ENCODE measurements around the gene GLTPD2.
"Not testable (repeated sequence)": the region's sequence is repeated elsewhere in the genome, so short reads cannot be mapped to it uniquely, and the experiment has no call there.

GLTPD2 gene

DNA sequence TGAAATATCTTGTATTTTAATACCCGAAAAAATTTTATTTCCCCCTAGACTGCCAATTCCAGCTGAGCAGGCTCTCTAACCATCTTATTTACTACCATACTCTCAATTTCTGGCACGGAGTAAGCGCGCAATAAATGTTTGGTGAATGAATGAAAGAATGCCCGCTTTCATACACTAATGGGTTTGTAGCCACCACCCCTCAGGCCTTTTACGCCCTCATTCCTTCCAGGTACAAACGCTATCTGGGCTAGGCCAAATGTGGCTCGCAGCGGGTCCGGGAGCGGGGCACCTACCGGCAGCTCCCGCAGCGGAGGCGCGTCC is 17.7 kb downstream of the GLTPD2 start:
- DNase-seq = peak; percentile 29
- in situ Hi-C loops (cut with MboI; ENCODE audit: low pct_unique_long_range_greater_than_20kb, low sequenced_read_pairs) = no loop called here

- in situ Hi-C loops (cut with MboI; ENCODE audit: low pct_unique_long_range_greater_than_20kb, low sequenced_read_pairs) = no loop called here
- peak; percentile 49 for DNase-seq
These were observed 18.2 kb downstream of the GLTPD2 start, which contains the start of gene PLD2 for GRCh38 chr17:4806777-4807604. TSS of gene PLD2 (plus strand) at chr17:4807152. CDS start at chr17:4807773, 621 bp downstream.

DNA sequence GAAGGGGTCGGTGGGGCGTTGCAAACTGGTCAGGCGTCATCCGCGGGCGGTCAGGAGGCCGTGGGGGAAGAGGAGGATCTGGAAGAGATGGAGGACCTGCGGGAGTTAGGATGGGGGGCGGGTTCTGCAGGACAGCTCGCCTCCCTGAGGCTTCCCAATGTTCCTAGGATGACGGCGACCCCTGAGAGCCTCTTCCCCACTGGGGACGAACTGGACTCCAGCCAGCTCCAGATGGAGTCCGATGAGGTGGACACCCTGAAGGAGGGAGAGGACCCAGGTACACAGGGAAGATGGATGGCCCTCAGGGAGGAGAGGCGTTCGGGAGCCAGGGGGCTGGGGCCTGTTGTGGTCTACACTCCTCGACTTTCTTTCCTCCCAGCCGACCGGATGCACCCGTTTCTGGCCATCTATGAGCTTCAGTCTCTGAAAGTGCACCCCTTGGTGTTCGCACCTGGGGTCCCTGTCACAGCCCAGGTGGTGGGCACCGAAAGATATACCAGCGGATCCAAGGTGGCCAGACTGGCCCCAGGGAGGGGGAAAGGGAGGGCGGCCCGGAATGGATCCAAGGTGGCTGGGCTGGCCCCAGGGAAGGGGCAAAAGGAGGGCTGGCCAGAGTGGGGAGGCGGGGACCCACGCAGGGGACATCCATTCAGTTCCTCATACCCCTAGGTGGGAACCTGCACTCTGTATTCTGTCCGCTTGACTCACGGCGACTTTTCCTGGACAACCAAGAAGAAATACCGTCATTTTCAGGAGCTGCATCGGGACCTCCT is 19.0 kb downstream of the GLTPD2 start:
- in situ Hi-C loops (cut with MboI; ENCODE audit: low pct_unique_long_range_greater_than_20kb, low sequenced_read_pairs) = no loop called here
- no peak for DNase-seq

GRCh38 chr17:4808378-4808767 is 19.6 kb downstream of the GLTPD2 start:
- DNase-seq = no peak
- in situ Hi-C loops (cut with MboI; ENCODE audit: low pct_unique_long_range_greater_than_20kb, low sequenced_read_pairs) = no loop called here

- in situ Hi-C loops (cut with MboI; ENCODE audit: low pct_unique_long_range_greater_than_20kb, low sequenced_read_pairs) = no loop called here
- no peak for DNase-seq
These were observed 22.0 kb downstream of the GLTPD2 start for GRCh38 chr17:4810696-4811290.

DNA sequence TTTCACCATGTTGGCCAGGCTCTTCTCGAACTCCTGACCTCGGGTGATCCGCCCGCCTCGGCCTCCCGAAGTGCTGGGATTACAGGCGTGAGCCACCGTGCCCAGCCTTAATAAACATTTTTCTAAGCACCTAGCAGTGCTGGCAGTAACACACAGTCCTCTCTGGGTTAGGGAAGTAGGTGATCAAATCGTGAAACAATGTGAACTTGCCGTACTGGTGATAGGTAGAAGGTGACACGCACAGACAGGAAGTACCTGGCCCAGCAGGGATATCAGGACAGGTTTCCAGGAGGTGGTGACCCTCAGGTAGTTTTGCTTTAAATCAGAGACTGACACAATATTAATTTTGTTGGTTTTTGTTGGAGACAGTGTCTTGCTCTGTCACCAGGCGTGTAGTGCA is 22.7 kb downstream of the GLTPD2 start:
- in situ Hi-C loops (cut with MboI; ENCODE audit: low pct_unique_long_range_greater_than_20kb, low sequenced_read_pairs) = no loop called here
- no peak for DNase-seq

DNA sequence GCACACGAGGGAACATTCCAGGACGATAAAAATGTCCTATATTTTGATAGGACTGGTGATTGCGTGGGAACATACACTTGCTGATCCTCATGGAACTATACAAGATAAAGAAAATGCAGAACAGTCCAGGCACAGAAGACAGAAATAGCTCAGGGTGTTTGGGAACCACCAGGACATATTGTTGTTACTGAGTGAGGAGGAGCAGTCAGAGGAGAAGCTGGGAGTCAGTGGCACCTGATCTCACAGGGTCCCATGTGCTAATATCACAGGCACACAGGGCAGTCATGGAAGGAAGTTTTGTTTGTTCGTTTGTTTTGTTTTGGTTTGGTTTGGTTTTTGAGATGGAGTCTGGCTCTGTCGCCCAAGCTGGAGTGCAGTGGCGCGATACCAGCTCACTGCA is 23.9 kb downstream of the GLTPD2 start:
- DNase-seq = no peak
- in situ Hi-C loops (cut with MboI; ENCODE audit: low pct_unique_long_range_greater_than_20kb, low sequenced_read_pairs) = no loop called here

DNA sequence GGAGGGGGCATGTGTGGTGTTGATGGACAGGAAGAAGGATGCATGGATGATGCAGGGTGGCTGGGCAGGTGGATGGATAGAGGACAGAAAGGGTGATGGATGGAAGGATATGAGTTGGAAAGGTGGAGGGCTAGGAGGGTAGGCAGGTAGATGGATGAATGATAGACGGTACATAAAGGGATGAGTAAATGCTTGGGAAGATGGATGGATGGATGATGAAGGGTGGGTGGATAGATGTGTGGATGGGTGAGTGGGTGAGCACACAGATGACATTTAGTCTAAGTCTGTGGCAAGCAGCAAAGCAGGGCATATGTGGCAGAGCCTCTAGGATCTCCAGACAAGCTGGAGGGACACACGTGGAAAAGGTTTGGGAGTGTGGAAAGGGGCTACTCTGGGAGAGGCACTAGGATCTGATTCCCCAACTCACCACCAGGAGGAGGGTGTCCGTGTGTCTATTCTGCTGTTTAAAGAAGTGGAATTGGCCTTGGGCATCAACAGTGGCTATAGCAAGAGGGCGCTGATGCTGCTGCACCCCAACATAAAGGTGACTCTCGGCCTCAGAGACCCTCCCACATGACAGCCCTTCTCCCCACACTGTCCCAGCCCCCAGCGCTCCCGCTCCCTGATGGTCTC is 26.4 kb downstream of the GLTPD2 start:
- in situ Hi-C loops (cut with MboI; ENCODE audit: low pct_unique_long_range_greater_than_20kb, low sequenced_read_pairs) = no loop called here
- DNase-seq = no peak

- DNase-seq = no peak
- in situ Hi-C loops (cut with MboI; ENCODE audit: low pct_unique_long_range_greater_than_20kb, low sequenced_read_pairs) = no loop called here
These were observed 28.1 kb downstream of the GLTPD2 start for GRCh38 chr17:4816826-4817225.

GRCh38 chr17:4818276-4818675 is 29.5 kb downstream of the GLTPD2 start:
- DNase-seq = no peak

GRCh38 chr17:4822835-4823234 is 34.1 kb downstream of the GLTPD2 start:
- in situ Hi-C loops (cut with MboI; ENCODE audit: low pct_unique_long_range_greater_than_20kb, low sequenced_read_pairs) = no loop called here
- DNase-seq = no peak

More at GRCh38 chr17:4818276-4818675, 29.5 kb downstream of the GLTPD2 start:
- in situ Hi-C loops (cut with MboI; ENCODE audit: low pct_unique_long_range_greater_than_20kb, low sequenced_read_pairs) = no loop called here

GRCh38 chr17:4823373-4824089 is 34.8 kb downstream of the GLTPD2 start:
- in situ Hi-C loops (cut with MboI; ENCODE audit: low pct_unique_long_range_greater_than_20kb, low sequenced_read_pairs) = no loop called here
- no peak for DNase-seq

GRCh38 chr17:4827399-4827798 is 38.6 kb downstream of the GLTPD2 start:
- in situ Hi-C loops (cut with MboI; ENCODE audit: low pct_unique_long_range_greater_than_20kb, low sequenced_read_pairs) = no loop called here
- DNase-seq = no peak

GRCh38 chr17:4832829-4833177 is 44.0 kb downstream of the GLTPD2 start:
- in situ Hi-C loops (cut with MboI; ENCODE audit: low pct_unique_long_range_greater_than_20kb, low sequenced_read_pairs); DNase-seq: not testable (repeated sequence)

- DNase-seq = peak; percentile 94
- in situ Hi-C loops (cut with MboI; ENCODE audit: low pct_unique_long_range_greater_than_20kb, low sequenced_read_pairs) = no loop called here
These were observed 44.6 kb downstream of the GLTPD2 start, which contains the start of gene MINK1 for GRCh38 chr17:4833178-4833940. TSS of gene MINK1 (plus strand) at chr17:4833340. CDS start at chr17:4833584, 244 bp downstream.

DNA sequence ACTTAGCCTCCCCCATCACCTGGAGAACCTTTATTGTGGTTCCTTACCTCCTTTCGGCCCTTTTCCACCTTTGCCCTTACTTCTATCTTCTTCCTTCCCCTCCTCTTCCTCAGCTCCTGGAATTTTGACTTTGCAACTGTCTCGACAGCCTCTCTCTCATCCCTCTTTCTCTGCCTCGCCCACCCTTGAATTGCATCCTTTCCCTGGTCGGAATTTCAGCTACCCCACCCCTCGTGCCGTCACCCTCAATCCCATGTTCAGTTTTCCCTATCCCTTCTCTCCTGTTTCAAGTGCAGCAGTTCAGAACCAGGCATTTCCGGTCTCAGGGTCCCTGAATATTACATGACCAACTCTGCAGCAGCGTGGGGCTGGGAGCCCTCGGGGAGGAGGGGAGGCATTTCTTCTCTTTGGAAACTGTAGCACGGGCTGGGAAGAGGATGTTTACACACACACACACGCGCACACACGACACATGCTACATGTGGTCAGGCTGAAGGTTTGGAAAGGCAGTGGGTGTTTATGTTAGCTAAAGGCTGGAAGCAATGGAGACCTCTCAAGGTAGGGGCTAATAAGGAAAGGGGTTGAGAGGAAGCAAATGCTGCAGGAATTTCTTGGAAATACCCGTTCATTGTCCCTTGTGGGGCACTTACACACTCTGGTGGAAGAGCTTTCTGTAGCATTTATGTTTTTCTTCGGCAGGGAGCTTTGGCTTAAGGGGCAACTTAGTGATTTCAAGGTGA is 45.3 kb downstream of the GLTPD2 start:
- DNase-seq = peak; percentile 28
- in situ Hi-C loops (cut with MboI; ENCODE audit: low pct_unique_long_range_greater_than_20kb, low sequenced_read_pairs) = no loop called here

GRCh38 chr17:4834681-4835020 is 45.9 kb downstream of the GLTPD2 start:
- in situ Hi-C loops (cut with MboI; ENCODE audit: low pct_unique_long_range_greater_than_20kb, low sequenced_read_pairs) = no loop called here
- DNase-seq = no peak

DNA sequence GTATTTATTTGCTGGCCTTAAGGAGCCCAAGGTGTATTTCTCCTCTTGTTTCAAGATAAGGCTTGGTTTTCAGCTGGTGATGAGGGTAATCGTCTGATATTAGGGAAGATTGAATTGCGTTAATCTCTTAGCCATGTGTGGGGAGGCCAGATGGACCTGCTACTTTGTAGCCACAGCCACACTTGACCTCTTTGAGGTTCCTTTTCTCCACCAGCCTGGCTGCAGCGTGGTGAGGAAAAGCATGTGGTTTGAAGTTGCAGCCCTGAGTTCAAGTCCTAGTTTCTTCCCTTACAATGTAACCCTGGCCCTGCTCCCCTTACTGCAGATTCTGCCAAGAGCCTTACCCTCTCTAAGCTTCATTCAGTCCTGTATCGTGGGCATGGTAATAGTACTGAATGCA is 47.5 kb downstream of the GLTPD2 start:
- in situ Hi-C loops (cut with MboI; ENCODE audit: low pct_unique_long_range_greater_than_20kb, low sequenced_read_pairs) = no loop called here
- DNase-seq = no peak

Data from KBM-7 (cell line).